ENCODE measurements around the gene GSE1.

DNA sequence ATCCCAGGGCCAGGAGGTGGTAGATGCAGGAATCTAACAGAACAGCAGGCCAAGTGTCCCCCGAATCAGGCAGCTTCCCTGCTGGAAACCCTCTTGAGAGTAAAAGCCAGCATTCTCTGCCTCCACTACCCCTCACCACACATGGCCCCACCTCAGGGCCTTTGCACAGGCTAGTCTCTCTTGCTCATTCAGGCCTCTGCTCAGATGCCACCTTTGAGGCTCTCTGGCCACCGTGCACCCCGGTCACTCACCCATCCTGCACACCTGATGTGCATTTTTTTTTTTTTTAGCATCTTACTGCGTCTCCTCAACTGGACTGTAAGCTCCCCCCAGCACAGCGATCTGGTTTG is 34.5 kb upstream of the GSE1 start:
- TF ChIP-seq ZNF644 (tag; IDR thresholded peaks at IDR 0.05; ENCODE audit: low read depth), result no peak
- TF ChIP-seq, protein P1, sequence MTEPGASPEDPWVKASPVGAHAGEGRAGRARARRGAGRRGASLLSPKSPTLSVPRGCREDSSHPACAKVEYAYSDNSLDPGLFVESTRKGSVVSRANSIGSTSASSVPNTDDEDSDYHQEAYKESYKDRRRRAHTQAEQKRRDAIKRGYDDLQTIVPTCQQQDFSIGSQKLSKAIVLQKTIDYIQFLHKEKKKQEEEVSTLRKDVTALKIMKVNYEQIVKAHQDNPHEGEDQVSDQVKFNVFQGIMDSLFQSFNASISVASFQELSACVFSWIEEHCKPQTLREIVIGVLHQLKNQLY (CRISPR knock-in tag; conservative IDR thresholded peaks at IDR 0.05), result no peak
- no peak for TF ChIP-seq XRCC5 (IDR thresholded peaks at IDR 0.05; ENCODE audit: low read depth, low read length)
- TF ChIP-seq TCF7 (IDR thresholded peaks at IDR 0.05; ENCODE audit: borderline replicate concordance), result no peak
- TF ChIP-seq EP300 (IDR thresholded peaks at IDR 0.05; ENCODE audit: low read length), result no peak
- TF ChIP-seq ZNF589 (CRISPR knock-in tag; IDR thresholded peaks at IDR 0.05; ENCODE audit: low read depth), result no peak
- TF ChIP-seq GABPA (tag; conservative IDR thresholded peaks at IDR 0.05; ENCODE audit: low read depth), result no peak
- TF ChIP-seq SETDB1 (IDR thresholded peaks at IDR 0.05; ENCODE audit: low read length), result no peak
- TF ChIP-seq GATA2 (CRISPR knock-in tag; IDR thresholded peaks at IDR 0.05), result no peak
- TF ChIP-seq, protein P2, sequence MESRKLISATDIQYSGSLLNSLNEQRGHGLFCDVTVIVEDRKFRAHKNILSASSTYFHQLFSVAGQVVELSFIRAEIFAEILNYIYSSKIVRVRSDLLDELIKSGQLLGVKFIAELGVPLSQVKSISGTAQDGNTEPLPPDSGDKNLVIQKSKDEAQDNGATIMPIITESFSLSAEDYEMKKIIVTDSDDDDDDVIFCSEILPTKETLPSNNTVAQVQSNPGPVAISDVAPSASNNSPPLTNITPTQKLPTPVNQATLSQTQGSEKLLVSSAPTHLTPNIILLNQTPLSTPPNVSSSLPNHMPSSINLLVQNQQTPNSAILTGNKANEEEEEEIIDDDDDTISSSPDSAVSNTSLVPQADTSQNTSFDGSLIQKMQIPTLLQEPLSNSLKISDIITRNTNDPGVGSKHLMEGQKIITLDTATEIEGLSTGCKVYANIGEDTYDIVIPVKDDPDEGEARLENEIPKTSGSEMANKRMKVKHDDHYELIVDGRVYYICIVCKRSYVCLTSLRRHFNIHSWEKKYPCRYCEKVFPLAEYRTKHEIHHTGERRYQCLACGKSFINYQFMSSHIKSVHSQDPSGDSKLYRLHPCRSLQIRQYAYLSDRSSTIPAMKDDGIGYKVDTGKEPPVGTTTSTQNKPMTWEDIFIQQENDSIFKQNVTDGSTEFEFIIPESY (CRISPR knock-in tag; IDR thresholded peaks at IDR 0.05), result no peak
- no peak for TF ChIP-seq HNRNPUL1 (IDR thresholded peaks at IDR 0.05; ENCODE audit: low read length)
- TF ChIP-seq CBX1 (IDR thresholded peaks at IDR 0.05; ENCODE audit: low read depth), result no peak
- TF ChIP-seq, protein P3, sequence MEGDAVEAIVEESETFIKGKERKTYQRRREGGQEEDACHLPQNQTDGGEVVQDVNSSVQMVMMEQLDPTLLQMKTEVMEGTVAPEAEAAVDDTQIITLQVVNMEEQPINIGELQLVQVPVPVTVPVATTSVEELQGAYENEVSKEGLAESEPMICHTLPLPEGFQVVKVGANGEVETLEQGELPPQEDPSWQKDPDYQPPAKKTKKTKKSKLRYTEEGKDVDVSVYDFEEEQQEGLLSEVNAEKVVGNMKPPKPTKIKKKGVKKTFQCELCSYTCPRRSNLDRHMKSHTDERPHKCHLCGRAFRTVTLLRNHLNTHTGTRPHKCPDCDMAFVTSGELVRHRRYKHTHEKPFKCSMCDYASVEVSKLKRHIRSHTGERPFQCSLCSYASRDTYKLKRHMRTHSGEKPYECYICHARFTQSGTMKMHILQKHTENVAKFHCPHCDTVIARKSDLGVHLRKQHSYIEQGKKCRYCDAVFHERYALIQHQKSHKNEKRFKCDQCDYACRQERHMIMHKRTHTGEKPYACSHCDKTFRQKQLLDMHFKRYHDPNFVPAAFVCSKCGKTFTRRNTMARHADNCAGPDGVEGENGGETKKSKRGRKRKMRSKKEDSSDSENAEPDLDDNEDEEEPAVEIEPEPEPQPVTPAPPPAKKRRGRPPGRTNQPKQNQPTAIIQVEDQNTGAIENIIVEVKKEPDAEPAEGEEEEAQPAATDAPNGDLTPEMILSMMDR (IDR thresholded peaks at IDR 0.05 in 2 of 3, conservative IDR thresholded peaks at IDR 0.05 in 1 of 3; ENCODE audit: insufficient read depth in 2 of 3, low read depth in 1 of 3, low read length in 3 of 3), result no peak
- TF ChIP-seq, protein P4, sequence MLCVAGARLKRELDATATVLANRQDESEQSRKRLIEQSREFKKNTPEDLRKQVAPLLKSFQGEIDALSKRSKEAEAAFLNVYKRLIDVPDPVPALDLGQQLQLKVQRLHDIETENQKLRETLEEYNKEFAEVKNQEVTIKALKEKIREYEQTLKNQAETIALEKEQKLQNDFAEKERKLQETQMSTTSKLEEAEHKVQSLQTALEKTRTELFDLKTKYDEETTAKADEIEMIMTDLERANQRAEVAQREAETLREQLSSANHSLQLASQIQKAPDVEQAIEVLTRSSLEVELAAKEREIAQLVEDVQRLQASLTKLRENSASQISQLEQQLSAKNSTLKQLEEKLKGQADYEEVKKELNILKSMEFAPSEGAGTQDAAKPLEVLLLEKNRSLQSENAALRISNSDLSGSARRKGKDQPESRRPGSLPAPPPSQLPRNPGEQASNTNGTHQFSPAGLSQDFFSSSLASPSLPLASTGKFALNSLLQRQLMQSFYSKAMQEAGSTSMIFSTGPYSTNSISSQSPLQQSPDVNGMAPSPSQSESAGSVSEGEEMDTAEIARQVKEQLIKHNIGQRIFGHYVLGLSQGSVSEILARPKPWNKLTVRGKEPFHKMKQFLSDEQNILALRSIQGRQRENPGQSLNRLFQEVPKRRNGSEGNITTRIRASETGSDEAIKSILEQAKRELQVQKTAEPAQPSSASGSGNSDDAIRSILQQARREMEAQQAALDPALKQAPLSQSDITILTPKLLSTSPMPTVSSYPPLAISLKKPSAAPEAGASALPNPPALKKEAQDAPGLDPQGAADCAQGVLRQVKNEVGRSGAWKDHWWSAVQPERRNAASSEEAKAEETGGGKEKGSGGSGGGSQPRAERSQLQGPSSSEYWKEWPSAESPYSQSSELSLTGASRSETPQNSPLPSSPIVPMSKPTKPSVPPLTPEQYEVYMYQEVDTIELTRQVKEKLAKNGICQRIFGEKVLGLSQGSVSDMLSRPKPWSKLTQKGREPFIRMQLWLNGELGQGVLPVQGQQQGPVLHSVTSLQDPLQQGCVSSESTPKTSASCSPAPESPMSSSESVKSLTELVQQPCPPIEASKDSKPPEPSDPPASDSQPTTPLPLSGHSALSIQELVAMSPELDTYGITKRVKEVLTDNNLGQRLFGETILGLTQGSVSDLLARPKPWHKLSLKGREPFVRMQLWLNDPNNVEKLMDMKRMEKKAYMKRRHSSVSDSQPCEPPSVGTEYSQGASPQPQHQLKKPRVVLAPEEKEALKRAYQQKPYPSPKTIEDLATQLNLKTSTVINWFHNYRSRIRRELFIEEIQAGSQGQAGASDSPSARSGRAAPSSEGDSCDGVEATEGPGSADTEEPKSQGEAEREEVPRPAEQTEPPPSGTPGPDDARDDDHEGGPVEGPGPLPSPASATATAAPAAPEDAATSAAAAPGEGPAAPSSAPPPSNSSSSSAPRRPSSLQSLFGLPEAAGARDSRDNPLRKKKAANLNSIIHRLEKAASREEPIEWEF (CRISPR knock-in tag; IDR thresholded peaks at IDR 0.05), result no peak
